GM19328 (cell line): Measurements from ENCODE around the gene RAD51.

Source experiments
- ATAC-seq: cut with Tn5 transposase; IDR thresholded peaks from one replicate; pipeline ENCODE4 v1.9.1; 2021; ENCODE audit warnings: mild to moderate bottlenecking, moderate library complexity; ENCODE audit not compliant: unreplicated experiment

Gene RAD51

DNA sequence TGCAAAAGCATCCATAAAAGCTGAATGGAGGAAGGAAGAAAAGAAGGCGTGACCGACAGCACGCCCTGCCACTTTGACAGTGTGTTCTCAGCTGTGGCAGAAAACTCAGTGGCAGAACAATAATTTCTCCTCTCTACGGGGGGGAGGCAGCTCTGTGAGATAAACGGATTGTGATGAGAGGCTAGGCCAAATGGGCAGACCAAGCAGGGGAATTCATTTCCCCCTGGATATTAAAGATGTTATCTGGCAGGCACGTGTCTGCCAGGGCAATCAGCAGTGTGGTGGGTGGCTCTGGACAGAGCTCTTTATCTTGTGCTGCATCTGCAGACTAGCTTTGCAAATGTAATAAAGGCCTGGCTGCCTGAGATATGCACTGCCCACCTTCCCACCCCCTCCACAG lies 62.0 kb downstream of the RAD51 start:
- no peak for ATAC-seq

DNA sequence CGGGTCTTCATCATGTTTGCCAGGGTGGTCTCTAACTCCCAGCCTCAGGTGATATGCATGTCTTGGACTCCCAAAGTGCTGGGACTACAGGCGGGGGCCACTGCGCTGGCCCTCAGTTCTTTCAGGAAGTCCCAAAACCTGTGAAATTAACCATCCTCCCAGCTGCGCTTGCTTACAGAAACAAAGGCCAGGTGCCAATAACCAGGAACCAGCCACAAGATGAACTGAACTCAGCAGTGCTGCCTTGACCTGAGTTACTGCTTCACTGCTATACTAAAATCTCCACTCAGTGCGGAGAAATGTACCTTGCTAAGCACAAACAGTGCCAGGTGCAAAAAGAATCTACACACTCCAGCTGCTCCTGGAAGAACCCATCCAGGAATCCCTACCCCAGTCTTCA lies 65.0 kb downstream of the RAD51 start:
- no peak for ATAC-seq

DNA sequence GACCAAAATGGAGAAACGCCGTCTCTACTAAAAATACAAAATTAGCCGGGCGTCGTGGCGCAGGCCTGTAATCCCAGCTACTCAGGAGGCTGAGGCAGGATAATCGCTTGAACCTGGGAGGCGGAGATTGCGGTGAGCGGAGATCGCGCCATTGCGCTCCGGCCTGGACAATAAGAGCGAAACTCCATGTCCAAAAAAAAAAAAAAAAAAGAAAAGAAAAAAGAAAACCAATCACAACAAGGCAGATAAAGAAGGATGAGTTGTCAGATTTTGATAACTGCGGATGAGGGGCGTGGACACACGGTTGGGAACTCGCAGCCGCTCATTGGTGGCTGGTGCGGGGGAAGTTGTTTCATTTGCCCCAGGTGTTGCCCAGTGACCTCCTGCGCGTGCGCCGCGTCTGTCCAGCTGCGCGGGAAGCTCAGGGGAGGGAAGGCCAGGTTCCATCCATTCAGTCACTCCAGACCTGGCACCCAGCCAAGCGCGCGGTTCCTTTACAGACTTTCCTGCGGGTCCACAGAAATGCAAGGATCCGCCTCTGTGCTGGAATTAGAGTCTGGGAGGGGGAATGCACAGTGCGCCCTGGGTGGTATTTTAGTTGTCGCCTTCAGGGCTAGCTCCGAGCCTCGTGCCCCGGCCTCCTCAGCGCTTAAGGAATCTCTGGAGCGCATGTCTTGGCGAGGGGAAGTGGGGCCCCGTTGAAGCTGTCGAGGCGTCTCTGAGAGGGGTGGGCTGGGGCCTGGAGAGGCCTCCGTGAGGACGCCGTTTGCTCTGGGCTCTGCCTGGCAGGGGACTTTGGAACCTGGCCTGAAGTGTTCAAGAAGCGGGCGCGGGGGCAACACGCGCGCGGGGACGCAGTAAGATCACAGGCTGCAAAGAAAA lies 68.2 kb downstream of the RAD51 start:
- no peak for ATAC-seq

DNA sequence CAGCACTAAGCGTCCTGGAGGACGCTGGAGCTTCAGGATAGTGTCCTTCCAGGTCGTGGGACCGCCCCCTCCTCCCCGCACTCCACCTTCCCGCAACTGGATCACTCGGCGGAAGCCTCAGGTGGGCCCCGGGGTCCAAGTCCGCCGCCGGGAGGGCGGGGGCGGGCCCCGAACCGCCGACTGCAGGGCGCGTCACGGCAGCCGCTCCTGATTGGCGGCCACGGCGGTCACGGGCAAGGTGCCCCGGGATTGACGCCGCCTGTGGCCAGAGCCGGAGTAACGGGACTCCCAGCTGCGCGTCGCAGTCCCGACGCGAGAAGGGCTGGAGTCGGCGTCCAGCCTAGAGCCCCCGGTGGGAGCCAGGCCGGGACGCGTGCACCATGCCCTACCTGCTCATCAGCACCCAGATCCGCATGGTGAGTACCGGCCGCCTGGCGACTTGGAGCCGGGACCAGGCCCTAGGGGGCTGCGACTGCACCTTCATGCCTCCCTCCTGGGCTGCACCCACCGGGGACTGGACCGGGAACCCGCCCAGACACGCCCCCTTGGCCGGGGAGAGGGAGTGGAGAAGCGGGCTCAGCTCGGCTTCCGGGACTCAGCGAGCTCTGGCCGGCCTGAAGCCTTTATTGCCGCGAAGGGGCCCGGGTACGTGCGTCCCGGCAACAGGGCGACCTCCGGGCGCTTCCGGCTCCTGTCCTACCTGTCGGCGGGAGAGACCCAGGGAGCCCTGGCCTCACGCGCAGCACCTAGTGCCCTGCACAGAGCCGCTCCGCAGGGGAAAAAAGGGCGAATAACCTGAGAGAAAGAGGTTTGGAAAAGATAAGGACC lies 69.0 kb downstream of the RAD51 start, which contains the start of gene GCHFR:
Gene GCHFR, plus strand, starts transcription at position 268 of the 828 bp plus-strand sequence. Its CDS starts 113 bp downstream, at position 381.
- ATAC-seq: no peak

DNA sequence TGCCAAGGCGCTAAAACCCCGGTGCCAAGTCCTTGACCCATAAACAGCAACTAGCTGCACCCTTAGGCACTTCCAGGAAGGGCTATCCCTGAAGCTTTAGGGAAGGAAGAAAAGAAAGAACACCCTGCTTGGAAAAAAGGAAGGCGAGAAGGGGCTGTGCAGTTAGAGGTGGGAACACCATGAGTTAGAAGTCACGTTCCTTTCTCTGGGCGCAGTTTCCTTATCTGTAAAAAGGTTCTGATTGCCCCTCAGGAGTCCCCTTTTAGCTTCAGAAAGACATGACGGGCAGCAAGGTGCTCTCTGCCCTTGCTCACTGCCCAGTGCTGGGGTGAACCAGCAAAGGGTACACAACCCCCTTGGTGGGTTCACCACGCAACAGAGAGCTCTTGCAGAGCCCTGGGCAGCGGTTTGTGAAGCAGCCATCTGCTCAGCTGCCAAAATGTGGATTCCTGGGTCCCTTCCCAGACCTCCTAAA lies 69.7 kb downstream of the RAD51 start:
- ATAC-seq: no peak

DNA sequence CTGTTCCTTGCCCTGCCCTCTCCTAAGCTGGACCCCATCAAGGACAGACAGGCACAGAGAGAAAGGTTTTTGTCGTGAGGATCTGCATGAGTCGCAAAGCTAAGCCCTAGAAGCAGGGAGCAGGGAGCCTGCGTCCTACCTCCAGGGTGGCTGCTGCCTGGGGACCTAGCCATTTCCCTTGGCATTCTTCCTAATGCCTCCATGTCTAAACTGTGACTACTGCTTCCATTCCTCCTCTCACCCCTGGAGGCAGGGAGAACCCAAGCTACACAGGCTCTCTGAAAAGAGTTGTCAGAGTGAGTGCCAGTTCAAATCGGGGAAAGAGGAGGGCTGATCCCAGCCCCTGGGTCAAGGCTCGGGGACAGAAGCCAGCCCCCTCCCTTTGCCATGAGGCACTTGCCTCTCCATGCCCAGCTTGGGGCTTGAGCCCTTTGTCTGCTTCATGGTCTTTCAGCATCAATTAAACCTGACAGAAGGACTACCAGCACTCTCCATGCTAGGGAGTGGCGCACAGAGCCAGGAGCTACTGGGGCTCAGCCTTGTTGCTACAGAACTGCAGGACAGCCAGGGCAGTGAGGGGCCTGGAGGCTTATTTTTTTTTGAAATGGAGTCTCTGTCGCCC lies 71.3 kb downstream of the RAD51 start:
- no peak for ATAC-seq

DNA sequence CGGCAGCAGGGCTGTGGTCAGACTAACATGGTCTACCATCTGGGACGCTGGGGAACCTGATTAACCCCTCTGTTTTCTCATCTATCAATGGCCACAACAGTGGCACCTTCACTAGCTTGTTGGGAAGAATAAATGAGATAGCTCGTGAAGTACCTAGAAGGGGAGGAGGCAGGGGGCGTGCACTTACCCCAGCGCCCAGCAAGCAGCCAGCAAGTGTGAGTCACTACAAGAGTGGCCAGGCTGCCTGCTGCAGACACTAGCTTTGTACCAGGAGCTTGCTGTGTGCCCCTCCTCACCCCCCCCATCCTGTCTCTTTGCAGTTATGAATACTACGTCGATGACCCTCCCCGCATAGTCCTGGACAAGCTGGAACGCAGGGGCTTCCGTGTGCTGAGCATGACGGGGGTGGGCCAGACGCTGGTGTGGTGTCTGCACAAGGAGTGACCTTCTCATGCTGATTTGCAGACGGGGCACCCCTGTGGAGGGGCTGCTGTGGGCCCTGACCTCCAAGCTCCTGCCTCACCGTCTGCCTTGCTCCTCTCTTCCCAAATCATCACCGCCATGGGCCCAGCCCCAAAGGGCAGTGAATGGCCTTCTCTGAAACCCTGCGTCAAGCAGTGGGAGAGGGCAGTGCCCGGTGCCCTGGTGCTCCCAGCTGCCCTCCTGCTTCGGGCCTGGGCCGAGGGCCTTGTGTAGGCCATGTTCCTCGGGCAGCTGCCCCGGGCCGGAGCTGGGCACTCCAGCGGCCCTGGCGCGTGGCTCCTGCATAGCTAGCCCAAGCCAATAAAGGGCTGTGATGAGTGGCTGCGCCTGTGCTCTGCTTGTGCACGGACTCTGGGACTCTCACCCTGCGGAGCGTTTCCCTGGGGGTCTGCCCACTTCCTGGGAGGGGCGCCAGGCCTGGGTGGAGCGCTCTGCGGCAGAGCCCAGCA lies 72.2 kb downstream of the RAD51 start:
- ATAC-seq: no peak

DNA sequence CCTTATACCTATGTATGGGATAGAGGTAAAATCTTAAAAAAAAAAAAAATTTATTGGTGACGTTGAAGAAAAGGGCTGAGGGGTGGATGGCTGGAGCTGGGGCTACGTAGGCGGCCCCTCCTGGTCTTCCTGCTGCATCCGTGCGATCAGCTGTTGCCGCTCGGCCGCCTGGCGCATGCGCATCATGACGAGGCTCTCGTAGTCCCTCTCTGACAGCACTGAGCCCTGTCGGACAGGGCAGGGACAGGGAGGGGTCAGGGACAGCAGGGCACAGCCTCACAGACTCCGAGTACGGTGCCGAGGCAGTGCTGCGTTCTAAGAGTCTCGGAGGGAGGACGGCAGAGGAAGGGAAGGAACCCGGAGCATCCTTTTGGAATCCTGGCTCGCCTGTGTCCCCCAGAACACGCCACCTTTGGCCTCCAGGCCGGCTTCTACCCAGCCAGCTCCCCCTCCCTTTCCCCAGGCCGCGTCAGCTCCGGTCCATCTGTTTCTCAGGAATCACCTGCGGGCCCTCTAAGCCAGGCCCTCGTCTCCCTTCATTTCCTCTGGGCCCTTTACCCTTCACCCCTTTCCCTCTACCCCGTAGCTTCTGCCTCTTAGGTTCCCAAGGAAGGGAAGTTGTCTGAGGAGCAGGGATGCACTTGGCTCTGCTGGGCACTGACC lies 73.0 kb downstream of the RAD51 start:
- ATAC-seq: no peak

DNA sequence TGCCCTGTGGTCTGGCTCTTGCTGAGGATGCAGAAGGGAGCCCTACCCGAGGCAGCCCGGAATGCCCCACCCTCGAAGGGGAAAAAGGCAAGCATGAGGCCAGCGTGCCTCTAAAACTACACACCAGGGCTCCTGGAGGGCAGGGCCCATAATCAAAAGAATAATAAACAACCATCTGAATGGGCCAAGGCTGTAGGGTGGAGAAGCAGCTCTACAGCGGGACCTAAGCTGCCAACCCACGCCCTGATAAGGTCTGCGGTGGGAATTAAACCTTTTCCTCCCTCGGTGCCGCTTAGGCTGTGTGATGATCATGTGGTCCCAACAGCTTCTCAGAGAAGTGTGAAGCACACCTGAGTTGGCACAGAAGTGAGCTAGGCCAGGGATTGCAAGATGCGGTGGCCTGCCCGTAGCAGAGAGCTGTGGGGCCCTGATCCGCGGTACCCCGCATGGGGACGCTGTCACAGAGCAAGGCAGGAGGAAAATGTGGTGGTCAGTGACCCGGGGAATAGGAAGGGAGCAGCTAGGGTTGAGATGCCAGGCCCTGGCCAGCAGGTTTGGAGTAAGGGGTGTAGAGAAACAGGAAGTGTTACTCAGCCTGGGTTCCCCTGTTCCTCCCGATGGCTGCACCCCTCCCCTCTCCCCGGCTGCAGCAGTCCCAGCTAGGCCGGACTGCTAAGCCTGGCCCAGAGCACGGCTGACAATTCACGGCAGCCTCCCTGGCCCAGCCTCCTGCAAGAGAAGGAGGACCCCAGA lies 73.7 kb downstream of the RAD51 start:
- ATAC-seq: no peak

DNA sequence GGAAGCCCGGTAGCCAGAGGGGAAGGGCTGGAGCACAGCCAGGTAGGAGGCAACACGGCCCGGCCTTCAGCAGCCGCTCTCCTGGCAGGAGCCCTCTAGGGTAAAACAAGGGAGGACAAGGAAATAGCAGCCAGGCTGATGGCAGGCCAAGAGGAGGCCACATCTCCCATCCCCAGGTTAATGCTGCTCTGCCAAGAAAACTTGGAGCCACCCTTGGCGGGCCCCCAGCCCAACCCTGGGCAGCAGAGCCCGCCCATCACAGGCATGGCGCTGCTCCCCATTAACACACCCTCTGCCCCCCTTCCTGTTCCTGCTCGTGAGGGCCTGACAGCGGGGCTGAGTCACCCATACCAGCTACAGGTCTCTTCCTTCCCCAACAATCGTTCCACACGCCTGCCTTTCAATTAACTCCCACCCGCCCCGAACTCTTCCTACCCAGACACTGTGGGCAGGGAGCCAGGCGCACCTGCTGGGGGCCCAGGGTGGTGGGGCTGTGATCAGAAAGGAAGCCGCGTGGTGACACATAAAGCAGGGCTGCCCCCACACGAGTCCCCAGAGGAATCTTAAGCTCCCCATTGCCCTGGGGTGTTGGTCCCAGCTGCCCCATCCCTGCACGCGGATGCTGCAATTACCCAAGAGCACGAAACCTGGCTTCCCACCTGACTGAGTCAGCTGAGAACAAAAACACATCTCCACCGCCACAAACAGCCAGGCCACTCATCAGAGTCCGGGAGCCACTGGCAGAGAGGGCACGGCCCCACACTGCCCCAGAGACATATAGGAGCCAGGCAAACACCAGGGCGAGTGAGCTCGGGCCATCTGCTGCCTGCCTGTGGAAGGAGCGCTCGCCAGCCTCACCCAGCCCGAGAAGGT lies 74.5 kb downstream of the RAD51 start, which contains the start of gene C15orf62:
Gene C15orf62, plus strand, starts transcription at position 707 of the 873 bp plus-strand sequence. CDS start 516 bp downstream, outside the sequence.
- no peak for ATAC-seq

DNA sequence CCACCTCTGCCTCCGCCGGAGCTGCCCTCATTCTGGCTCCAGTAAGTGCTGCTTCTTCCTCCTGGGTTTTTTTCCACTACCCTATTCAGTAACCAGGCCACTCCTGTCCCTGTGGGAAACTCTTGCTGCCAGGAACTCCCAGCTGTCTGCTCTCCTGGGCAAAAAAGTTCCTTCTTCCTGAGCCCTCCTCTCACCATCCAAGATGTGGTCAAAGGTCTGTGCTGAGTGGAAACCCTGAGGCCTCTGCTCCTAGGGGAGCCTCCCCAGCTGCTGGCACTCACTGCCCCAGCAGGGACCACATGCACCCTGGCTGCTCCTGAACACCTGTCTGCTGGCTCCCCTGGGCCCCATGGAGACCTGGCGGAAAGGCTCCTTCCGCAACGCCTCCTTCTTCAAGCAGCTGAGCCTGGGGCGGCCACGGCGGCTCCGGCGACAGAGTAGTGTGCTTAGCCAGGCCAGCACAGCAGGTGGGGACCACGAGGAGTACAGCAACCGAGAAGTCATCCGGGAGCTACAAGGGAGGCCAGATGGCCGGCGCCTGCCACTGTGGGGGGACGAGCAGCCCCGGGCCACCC lies 75.3 kb downstream of the RAD51 start:
- ATAC-seq: no peak

DNA sequence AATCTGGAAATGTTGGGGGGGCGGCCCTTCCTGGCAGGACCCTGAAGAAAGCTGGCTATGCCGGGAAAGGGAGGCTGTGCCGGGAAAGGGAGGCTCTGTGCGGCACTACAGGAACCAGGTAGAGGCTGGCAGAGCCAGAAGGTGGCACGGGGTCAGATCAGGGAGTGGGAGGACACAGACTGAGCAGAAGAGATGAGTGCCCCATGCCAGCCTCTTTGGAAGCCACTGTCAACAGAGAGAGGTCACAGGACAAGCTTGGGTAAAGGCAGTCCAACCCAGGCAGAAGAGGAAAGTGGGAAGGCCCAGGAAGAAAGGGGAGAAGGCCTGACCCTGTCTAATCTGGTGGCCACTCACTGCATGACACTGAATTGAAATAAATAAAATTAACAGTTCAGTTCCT lies 76.3 kb downstream of the RAD51 start:
- ATAC-seq: no peak

DNA sequence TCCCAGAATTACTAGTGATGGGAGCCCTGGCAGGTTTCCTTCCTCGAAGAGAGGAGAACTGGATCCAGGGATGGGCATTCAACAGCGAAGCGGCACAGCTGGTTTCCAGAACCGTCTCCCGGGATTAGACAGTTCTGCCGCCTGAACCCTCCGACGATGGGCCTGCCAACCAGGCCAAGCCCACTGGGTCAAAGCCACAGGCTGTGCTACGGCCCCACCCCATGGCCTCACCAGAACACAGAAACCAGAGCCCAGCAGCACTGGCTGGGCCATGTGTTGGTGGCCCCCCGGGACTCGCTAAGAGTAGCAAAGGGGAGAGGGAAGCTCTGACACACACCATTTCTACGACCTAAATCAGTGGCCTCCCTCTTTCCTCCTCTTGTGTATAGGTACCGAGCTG lies 77.0 kb downstream of the RAD51 start:
- ATAC-seq: no peak

DNA sequence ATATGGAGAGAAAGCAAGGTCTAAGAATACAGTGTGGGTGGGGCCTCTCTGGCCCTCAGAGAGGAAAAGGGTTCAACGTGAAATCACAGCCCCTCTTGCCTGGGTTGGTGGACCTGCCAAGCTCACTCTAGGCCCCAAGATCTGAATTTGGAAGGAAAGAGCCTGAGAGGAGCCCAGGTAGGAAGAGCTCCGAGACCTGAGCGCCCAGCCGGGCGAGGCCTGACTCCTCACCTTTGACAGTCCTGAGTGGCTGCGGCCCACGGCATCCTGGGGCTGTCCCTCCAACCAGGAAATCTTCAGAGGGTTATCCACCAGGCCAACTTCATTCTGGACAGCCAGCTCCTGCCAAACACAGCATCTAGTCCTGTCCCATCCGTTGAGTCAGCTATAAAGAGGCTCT lies 78.5 kb downstream of the RAD51 start:
- ATAC-seq: no peak

DNA sequence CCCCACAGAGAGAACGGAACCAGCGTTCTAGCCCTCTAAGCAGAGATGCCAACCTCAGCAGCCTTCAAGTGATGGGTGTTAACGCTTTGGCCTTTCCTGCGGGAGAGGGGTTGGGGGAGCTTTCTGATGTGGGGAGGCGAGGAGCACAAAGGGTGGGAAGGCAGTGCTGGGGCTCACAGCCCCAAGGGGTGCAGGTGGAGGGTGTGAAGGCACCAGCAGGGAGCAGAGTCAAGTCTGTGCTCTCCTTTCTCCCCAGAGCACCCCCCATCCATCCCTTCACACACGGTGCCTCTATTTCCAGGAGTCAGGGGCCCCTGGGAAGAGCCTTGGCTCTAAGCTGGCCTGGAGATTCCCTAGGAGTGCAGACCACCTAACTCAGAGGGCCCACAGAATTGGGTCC lies 78.9 kb downstream of the RAD51 start:
- ATAC-seq: no peak

DNA sequence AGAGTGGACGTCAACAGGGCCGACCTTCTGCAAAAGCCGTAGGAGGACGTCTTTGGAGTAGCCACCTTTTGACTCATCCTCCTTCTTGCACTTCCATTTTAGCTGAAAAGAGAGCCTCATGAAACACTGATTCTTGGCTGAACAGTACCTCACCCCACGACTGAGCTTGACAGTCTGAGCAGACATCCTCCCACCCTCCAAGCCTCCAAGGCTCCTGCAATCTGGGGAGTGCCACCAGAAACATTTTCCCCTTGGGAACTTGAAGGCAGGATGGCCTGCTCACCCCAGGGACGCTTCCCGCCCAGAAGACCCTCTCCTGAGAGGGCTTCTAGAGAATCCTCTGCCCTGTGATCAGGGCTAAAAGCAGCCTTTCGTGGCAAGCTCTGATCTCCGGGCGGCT lies 80.0 kb downstream of the RAD51 start:
- no peak for ATAC-seq

DNA sequence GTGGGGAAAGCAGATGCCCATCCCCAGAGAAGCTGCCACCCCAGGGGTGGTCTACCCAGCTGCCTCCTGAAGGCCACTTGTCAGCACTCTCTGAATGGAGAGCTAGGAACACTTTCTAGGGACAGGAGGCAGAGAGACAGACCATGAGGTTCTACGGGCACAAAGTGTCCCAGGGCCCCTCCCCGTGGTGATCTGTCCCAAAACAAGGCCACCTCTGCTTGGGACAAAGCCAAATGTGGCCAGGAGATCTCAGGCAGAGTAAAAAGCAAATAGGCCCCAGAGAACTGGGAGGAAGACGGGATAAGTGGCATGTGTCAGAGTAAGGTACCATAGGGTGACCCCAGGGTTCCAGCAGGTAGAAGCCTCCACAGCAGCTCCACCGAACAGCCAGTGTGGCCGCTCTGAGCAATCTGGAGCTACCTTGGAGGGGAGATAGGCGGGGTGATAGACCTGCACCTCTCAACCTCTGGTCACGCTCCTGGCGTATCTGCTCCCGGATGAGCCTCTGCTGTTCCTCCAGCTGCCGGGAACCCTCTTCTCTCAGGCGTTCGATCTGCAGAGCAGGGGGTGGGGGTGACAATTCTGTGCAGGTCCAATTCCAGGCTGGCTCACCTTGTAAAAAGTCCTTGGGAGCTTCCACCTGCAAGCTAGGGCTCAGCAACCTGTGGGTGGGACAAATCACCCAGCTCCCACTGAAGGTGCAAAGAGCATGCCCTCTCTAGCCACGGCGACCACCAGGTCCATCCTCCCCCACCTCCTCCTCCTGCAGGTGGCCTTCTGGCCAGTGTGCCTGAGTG lies 81.0 kb downstream of the RAD51 start:
- no peak for ATAC-seq
